H1 (cell line): ENCODE measurements around the gene XPNPEP1. TPM values are rescaled to one million over a fixed set of nuclear protein-coding genes. Genes with fewer than 3 reads are reported as not detected.

Source experiments
- BACH1 ChIP-seq: IDR thresholded peaks from 2 replicates; pipeline ENCODE4 v1.6.1; 2012; ENCODE audit warnings: low read length, improper control_type of control experiment
- CTBP2 ChIP-seq: IDR thresholded peaks from 2 replicates; pipeline ENCODE4 v1.7.0; 2011; ENCODE audit warnings: borderline replicate concordance, mild to moderate bottlenecking, moderate library complexity, mixed read lengths, low read length; ENCODE audit not compliant: insufficient read depth, insufficient read length
- EP300 ChIP-seq, 2 experiments: IDR thresholded peaks; 1 replicate in 1 of 2; 2 replicates in 1 of 2; pipeline ENCODE4 v1.6.1; 2011 to 2012; ENCODE audit warnings: low read depth in 2 of 2, low read length in 2 of 2, mild to moderate bottlenecking in 2 of 2, borderline replicate concordance in 1 of 2, inconsistent platforms in 1 of 2, moderate library complexity in 1 of 2
- EZH2 ChIP-seq: fragments of 200-600 bp; sonication (generic); IDR thresholded peaks from 2 replicates; pipeline ENCODE4 v1.7.1; 2012; ENCODE audit warnings: low read depth, mild to moderate bottlenecking, moderate library complexity, low read length, inconsistent platforms; ENCODE audit not compliant: severe bottlenecking
- GABPA ChIP-seq: IDR thresholded peaks from 2 replicates; pipeline ENCODE4 v1.6.1; 2011; ENCODE audit warnings: mild to moderate bottlenecking, low read length, moderate library complexity, borderline replicate concordance; ENCODE audit not compliant: insufficient read depth
- GTF2F1 ChIP-seq: IDR thresholded peaks from 2 replicates; pipeline ENCODE4 v1.6.1; 2012; ENCODE audit warnings: low read depth, low read length, improper control_type of control experiment, borderline replicate concordance
- RFX5 ChIP-seq: IDR thresholded peaks from 2 replicates; pipeline ENCODE4 v1.6.1; 2011; ENCODE audit warnings: low read depth, low read length, improper control_type of control experiment, borderline replicate concordance
- RNF2 ChIP-seq: fragments of 200-900, 300-1000 bp; sonication (generic); IDR thresholded peaks from 2 replicates; pipeline ENCODE4 v1.7.1; 2016; ENCODE audit warnings: borderline replicate concordance, low read depth, mild to moderate bottlenecking, antibody characterized with exemption, low read length; ENCODE audit not compliant: poor library complexity, severe bottlenecking; ENCODE audit errors: missing control alignments
- SP4 ChIP-seq: IDR thresholded peaks from 2 replicates; pipeline ENCODE4 v1.6.1; 2012; ENCODE audit warnings: low read length, inconsistent platforms
- ZNF274 ChIP-seq: IDR thresholded peaks from 2 replicates; pipeline ENCODE4 v1.7.0; 2012; ENCODE audit warnings: low read length, borderline replicate concordance; ENCODE audit errors: extremely low read depth
- polyA plus RNA-seq, 7 experiments: library from polyadenylated mRNA; depleted of rRNA in 3 of 7; stranded (reverse) in 5 of 7; unstranded in 2 of 7; fragments of >200 nt in 5 of 7; fragments of 200-250 nt in 2 of 7; gene quantifications; 1 replicate in 5 of 7; 2 replicates in 1 of 7; 4 replicates in 1 of 7; pipeline versions ENCODE4 v1.2.1 to v1.2.3, GENCODE V29; 2011 to 2013; ENCODE audit warnings: missing spikeins in 2 of 7, mixed read lengths in 2 of 7
- total RNA-seq: library from RNA; stranded (reverse); fragmentation: NEBNext Ultra II Directional; extraction: Animal tissue kit (Norgen Biotek cat#: 25700); gene quantifications from 2 replicates; pipeline ENCODE4 v1.2.1, GENCODE V29; 2021

The XPNPEP1 gene
- total and polyA plus RNA-seq, 2 of the 8 experiments (the other 6 are each of a cell fraction or from before 2014, with no cell fraction given), result 61.1 to 201 TPM

- TF ChIP-seq CTBP2, result no peak
- no peak for TF ChIP-seq EZH2
- TF ChIP-seq RNF2, result no peak
- TF ChIP-seq GABPA, result no peak
- no peak for TF ChIP-seq BACH1
- TF ChIP-seq EP300 (IDR thresholded peaks at IDR 0.05; ENCODE audit: borderline replicate concordance in 1 of 2, low read depth in 2 of 2, low read length in 2 of 2), result no peak
- TF ChIP-seq GTF2F1, result no peak
- no peak for TF ChIP-seq RFX5
- TF ChIP-seq SP4, result no peak
- no peak for TF ChIP-seq ZNF274
Measured at GRCh38 chr10:109863775-109864174, 59.5 kb downstream of the XPNPEP1 start (continued).
